Measurements from ENCODE around the gene PPP2R2D.

Gene PPP2R2D

DNA sequence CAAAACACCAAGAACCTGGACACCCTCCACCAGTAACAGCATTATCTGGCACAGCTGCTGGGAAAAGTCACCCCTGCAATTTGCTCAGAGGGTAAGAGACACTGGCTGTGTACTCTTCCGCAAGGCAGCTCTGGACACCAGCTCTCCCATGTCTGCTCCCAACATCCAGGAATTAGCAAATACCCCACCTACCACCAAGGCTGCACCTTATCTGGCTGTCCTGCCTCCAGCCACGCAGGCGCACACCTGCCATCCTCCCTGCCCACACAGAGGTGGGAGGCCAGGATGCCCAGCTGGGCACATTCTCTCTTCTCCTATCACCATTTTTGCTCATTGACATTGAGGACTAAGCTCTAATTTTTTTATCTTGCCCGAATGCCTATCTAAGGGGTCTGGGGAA is 101.2 kb downstream of the PPP2R2D start:
- no peak for FAIRE-seq

DNA sequence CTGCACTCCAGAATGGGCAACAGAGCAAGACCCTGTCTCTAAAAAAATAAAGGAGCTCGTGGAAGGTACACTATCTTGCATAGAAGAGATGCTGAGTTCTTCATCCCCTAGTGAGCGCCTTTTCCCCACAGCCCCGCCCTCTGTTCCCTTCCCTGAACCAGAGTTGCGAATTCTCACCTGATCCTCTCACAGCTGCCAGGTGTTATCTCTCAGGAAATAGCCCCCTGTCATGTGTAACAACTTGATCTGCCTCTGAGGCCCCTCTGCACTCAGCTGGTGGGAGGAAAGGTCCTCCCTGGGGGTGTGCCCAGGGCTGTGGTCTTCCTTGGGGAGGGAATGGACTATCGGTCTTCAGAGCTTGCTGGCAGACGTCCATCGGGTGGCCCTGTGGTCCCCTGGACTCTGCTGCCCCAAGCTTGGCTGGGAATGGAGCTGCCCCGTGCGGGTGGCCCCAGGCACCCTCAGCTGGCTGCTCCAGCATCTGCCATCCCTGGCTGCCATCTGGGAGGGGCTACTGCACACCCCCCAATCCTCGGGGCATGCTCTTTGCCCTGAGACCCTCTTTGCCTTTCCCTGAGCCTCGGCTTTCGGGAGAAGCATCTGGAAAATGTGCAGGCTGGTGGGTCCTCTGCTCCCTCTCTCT is 102.6 kb downstream of the PPP2R2D start:
- no peak for FAIRE-seq

DNA sequence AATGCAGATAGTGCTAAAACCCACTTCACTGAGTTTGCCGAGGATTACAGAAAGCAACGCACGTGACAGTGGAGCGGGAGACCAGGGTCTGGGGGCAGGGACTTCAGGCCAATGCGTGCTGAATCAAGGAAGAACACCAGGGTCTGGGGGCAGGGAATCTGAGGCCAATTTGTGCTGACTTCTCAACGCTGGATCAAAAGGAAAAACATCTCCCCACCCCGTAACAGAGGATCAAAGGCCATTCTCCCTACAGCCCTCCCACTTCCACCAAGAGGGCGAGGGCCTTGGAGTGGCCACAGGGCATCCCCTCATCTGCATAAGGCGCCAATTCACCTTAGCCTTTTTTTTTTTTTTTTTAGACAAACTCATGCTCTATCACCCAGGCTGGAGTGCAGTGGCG is 103.2 kb downstream of the PPP2R2D start:
- FAIRE-seq = no peak

DNA sequence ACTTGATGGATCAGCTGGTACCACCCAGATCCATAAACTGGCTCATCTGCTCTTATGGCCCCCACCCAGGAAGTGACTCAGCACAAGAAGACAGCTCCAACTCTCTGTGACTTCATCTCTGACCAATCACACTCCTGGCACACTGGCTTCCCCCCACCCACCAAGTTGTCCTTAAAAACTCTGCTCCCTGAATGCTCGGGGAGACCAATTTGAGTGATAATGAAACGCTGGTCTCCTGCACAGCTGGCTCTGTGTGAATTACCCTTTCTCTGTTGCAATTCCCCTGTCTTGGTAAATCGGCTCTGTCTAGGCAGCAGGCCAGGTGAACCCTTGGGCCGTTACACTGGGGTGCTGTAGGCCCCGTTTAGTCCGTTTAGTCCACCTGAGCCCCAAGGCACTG is 104.3 kb downstream of the PPP2R2D start:
- no peak for FAIRE-seq

DNA sequence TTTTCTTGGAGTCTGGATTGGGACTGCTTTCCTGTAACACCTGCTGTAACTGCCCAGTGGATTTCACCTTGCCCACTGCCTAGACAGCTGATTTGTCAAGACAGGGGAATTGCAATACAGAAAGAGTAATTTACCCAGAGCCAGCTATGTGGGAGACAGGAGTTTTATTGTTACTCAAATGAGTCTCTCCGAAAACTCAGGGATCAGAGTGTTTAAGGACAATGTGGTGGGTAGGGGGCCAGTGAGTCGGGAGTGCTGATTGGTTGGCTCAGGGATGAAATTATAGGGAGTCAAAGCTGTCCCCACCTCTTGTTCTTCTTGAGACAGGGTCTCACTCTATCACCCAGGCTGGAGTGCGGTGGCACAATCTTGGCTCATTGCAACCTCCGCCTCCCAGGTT is 106.2 kb downstream of the PPP2R2D start:
- FAIRE-seq = no peak

DNA sequence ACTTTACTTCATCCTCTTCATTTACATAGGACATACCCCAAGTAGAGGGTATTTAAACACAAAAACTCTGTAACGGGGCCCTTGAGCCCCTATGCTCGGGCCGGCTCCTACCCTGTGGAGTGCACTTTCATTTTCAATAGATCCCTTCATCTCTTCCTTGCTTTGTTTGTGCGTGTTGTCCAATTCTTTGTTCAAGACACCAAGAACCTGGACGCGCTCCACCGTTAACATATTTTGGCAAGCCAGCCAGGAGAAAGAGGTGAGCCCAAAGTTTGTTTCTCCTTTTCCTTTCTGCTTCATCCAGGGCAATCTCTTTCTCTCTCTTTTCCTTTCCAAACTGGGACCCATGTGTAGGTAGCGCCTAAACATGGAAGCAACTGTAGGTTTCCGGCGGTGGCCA is 106.9 kb downstream of the PPP2R2D start:
- no peak for FAIRE-seq

Data from endometrium (tissue), 2 donors.